DMS153 treated with DMSO at 0.1 percent for 48 hours (cell line): ENCODE measurements around the gene SOX2.
"Not testable (repeated sequence)": the region's sequence is repeated elsewhere in the genome, so short reads cannot be mapped to it uniquely, and the experiment has no call there.

ENCODE experiments used
- DNase-seq: peaks from one replicate; lab custom pipeline; 2025; ENCODE audit not compliant: unreplicated experiment; lab: John Stamatoyannopoulos, UW

Gene SOX2

DNA sequence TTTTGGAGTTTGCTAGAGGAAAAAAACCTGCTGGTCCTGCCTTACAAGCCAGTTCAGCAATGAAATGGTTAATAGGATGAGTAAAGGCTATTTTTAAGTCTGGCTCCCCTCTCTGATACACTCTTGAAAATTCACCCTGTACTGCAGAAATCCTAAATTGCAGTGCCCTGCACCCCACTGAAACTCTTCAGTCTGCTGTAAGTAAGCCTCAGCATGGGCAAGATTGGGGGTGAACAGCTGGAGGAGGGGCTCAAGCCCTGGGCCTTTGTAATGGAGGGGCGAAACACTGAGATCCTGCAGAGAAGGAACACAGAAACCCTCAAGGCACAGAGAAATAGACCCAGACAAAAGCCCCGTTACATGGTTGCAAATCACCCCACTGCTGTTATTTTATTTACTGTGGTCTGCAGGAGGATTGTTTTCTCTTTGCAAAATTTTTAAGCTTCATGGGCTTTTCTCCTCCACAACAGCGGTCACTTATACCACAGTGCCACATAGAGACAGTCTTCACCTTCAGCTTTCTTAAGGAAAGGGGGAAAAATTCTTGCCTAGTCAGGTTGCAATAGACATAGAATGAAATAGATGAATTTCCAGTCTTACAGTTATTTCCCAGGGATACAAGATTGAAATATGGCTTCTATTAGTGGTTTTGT, 45.0 kb downstream of the SOX2 start:
- no peak for DNase-seq

DNA sequence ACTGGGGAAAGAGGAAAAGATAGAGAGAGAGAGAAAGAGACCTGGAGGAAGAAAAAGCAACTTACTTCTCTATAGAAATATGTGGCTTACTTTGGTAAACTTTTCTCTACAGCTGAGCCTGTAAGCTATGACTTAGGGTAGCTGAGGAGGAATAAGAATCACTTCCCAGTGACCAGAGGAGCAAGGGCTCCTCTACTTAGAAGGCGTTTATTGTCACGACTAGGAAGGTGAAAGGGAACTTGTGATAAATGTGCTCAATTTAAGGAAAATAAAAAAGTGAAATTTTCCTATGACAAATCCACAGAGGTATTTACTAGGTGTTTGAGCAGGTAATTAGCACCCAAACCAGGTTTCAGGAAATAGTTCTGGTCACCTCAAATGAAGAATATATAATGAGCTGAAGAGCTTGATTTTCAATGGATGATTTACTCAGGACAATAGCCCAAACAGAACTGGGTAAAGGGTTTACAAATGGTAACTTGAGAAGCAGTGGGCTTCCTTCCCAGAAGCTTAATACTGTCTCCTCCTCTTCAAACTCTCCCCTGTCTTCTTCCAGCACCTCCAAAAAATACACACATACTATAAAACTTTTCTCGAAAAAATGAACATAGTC, 46.1 kb downstream of the SOX2 start:
- no peak for DNase-seq

DNA sequence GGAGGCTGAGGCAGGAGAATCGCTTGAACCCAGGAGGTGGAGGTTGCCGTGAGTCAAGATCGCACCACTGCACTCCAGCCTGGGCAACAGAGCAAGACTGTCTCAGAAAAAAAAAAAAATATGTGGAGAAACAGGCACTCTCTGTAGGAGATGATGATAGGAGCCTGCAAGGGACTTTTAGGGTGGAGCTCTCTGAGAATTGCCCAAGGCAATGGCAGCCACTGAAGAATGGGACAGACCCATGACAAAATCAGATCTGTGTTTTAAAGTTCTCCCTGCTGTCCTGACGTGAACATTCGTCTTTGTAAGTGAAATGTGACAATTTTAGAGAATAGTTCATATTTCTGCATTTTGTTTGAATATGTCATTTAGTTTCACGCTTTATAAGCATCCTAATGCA, 50.2 kb downstream of the SOX2 start:
- DNase-seq = no peak

DNA sequence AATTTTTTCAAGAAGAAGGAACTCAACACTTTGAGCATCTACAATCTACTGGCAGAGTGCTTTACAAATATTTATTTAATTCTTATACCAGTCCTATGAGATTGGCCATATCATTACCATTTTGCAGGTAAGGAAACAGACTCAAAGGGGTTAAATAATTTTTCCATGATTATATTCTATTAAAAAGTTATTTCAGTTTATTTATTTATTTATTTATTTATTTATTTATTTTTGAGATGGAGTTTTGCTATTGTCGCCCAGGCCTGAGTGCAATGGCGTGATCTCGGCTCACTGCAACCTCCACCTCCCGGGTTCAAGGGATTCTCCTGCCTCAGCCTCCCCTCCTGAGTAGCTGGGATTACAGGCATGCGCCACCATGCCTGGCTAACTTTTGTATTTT, 52.3 kb downstream of the SOX2 start:
- not testable (repeated sequence) for DNase-seq
